Retinal pigment epithelial cell (primary cell): ENCODE data around the gene KIFBP.
A peak's percentile ranks its signal among the peaks of the same experiment; 100 is the strongest.
"Not testable (repeated sequence)": the region's sequence is repeated elsewhere in the genome, so short reads cannot be mapped to it uniquely, and the experiment has no call there.

Experiments
- DNase-seq: peaks from one replicate; pipeline ENCODE4 v3.0.0-alpha.2; 2010; ENCODE audit warnings: low read depth
- H3K4me3 ChIP-seq: 2 replicates; pipeline ENCODE4 v1.5.1; 2011; ENCODE audit warnings: mild to moderate bottlenecking, low read length, control low read depth, moderate library complexity
- CTCF ChIP-seq: conservative IDR thresholded peaks from 2 replicates; pipeline ENCODE4 v1.5.1; 2011; ENCODE audit warnings: low read depth, low read length, control low read depth, inconsistent platforms

The KIFBP gene

GRCh38 chr10:68957284-68957615, 31.4 kb upstream of the KIFBP start:
- TF ChIP-seq CTCF = no peak
- DNase-seq = no peak
- peak overlapping the region; percentile 97 for H3K4me3 ChIP-seq

GRCh38 chr10:68957654-68958053, 30.9 kb upstream of the KIFBP start:
- no peak for DNase-seq
- H3K4me3 ChIP-seq = peak overlapping the region; percentile 97

GRCh38 chr10:68959695-68960527, 28.7 kb upstream of the KIFBP start:
- no peak for TF ChIP-seq CTCF
- H3K4me3 ChIP-seq = no peak overlapping the region
- no peak for DNase-seq

More at GRCh38 chr10:68957654-68958053, 30.9 kb upstream of the KIFBP start:
- no peak for TF ChIP-seq CTCF

- no peak for TF ChIP-seq CTCF
- no peak for DNase-seq
- H3K4me3 ChIP-seq = no peak overlapping the region
Measured at GRCh38 chr10:68963151-68963550, 25.5 kb upstream of the KIFBP start.

GRCh38 chr10:68973975-68974374, 14.6 kb upstream of the KIFBP start:
- no peak overlapping the region for H3K4me3 ChIP-seq
- no peak for TF ChIP-seq CTCF
- no peak for DNase-seq

GRCh38 chr10:68975936-68976473, 12.6 kb upstream of the KIFBP start:
- not testable (repeated sequence) for DNase-seq, H3K4me3 ChIP-seq

GRCh38 chr10:68979738-68980137, 8.9 kb upstream of the KIFBP start:
- H3K4me3 ChIP-seq, DNase-seq: not testable (repeated sequence)

GRCh38 chr10:68981074-68981473, 7.5 kb upstream of the KIFBP start:
- TF ChIP-seq CTCF = peak; percentile 33
- no peak overlapping the region for H3K4me3 ChIP-seq
- DNase-seq = no peak
